NCI-H748 (cell line): ENCODE measurements around the gene PDIA6.

Source experiments
- DNase-seq: peaks from one replicate; lab custom pipeline; 2025; ENCODE audit not compliant: unreplicated experiment; lab: John Stamatoyannopoulos, UW

The PDIA6 gene

GRCh38 chr2:10812362-10813162 lies at the start of gene PDIA6:
TSS of gene PDIA6 (minus strand) at chr2:10812785. CDS start at chr2:10812696, 89 bp downstream.
- DNase-seq: peak; percentile 97

GRCh38 chr2:10862330-10862729 lies 49.7 kb upstream of the PDIA6 start:
- DNase-seq: no peak

GRCh38 chr2:10861765-10862164 lies 49.2 kb upstream of the PDIA6 start:
- no peak for DNase-seq

- no peak for DNase-seq
Measured at GRCh38 chr2:10860814-10861325, 48.3 kb upstream of the PDIA6 start.

GRCh38 chr2:10860081-10860813 lies 47.7 kb upstream of the PDIA6 start:
- DNase-seq: no peak

GRCh38 chr2:10859278-10859677 lies 46.7 kb upstream of the PDIA6 start:
- DNase-seq: no peak

GRCh38 chr2:10848541-10848940 lies 36.0 kb upstream of the PDIA6 start:
- no peak for DNase-seq

- no peak for DNase-seq
Measured at GRCh38 chr2:10847008-10847407, 34.4 kb upstream of the PDIA6 start.

- peak; percentile 13 for DNase-seq
Measured at GRCh38 chr2:10846110-10846861, 33.7 kb upstream of the PDIA6 start.

- DNase-seq: no peak
Measured at GRCh38 chr2:10845640-10846039, 33.1 kb upstream of the PDIA6 start.

- DNase-seq: no peak
Measured at GRCh38 chr2:10844097-10844496, 31.5 kb upstream of the PDIA6 start.

- DNase-seq: no peak
Measured at GRCh38 chr2:10842506-10842905, 29.9 kb upstream of the PDIA6 start.

GRCh38 chr2:10841547-10842219 lies 29.1 kb upstream of the PDIA6 start:
- no peak for DNase-seq

GRCh38 chr2:10839813-10840212 lies 27.2 kb upstream of the PDIA6 start:
- DNase-seq: no peak

GRCh38 chr2:10838734-10839133 lies 26.1 kb upstream of the PDIA6 start:
- DNase-seq: no peak

- DNase-seq: no peak
Measured at GRCh38 chr2:10837298-10838266, 25.0 kb upstream of the PDIA6 start.

GRCh38 chr2:10835052-10835970 lies 22.7 kb upstream of the PDIA6 start:
- DNase-seq: peak; percentile 42

- no peak for DNase-seq
Measured at GRCh38 chr2:10834068-10834655, 21.6 kb upstream of the PDIA6 start.
